ENCODE measurements around the gene PTGR3.

PTGR3 gene

GRCh38 chr18:75214766-75215510 is 6.0 kb upstream of the PTGR3 start:
- no peak for DNase-seq (ENCODE audit: low spot score)

- DNase-seq (ENCODE audit: low spot score): no peak
These were observed 5.4 kb upstream of the PTGR3 start for GRCh38 chr18:75214332-75214690.

DNA sequence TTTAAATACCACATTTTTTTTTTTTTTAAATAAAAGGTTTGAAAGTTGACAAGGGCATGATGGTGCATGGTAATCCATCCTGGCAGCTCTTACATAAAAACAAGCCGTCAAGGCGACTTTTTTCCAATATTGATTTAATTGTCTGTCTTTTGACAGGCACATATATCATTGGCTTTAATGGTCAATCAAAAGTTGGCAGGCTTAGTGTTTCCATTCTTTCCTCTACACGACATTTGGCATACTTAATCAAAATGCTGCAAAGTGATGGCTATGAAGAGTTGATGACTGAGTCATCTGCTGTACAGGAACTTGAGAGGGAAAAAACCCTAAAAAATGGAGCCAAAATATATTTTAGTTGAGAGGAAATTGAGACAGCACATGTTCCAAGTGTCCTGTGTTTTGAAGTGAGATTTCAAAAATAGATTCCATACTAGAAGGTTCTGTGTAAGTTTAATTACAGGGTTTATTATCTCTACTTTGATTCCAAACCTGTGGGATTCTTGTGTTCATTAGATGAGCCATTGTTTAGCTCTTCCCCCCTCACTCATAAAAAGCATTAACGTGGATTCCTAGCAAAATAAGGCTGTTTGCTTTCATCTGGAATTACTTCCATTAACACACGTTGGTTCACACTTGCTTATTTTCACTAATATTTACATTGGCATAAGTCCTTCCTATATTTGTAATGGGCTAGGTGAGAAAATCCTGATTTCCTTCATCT is 4.8 kb upstream of the PTGR3 start:
- peak; percentile 30 for DNase-seq (ENCODE audit: low spot score)

DNA sequence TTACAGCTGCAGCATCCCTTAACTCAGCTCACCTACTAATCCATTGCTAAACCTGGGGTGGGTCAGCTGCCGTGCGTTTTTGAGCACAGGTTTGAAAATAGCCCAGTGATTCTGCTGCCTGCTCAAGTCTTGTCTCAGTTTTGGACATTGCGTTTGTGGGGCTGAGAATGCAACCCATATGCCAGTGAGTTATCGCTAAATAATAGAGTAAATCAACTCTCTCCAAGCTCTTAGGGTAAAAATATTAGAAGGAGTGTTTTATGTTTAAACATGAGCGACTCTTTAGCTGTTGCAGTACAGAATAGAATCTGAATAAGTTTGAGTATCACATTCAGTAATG is 3.8 kb upstream of the PTGR3 start:
- no peak for DNase-seq (ENCODE audit: low spot score)

- no peak for DNase-seq (ENCODE audit: low spot score)
These were observed 3.2 kb upstream of the PTGR3 start for GRCh38 chr18:75211953-75212750.

GRCh38 chr18:75211626-75211952 is 2.6 kb upstream of the PTGR3 start:
- DNase-seq (ENCODE audit: low spot score): no peak

DNA sequence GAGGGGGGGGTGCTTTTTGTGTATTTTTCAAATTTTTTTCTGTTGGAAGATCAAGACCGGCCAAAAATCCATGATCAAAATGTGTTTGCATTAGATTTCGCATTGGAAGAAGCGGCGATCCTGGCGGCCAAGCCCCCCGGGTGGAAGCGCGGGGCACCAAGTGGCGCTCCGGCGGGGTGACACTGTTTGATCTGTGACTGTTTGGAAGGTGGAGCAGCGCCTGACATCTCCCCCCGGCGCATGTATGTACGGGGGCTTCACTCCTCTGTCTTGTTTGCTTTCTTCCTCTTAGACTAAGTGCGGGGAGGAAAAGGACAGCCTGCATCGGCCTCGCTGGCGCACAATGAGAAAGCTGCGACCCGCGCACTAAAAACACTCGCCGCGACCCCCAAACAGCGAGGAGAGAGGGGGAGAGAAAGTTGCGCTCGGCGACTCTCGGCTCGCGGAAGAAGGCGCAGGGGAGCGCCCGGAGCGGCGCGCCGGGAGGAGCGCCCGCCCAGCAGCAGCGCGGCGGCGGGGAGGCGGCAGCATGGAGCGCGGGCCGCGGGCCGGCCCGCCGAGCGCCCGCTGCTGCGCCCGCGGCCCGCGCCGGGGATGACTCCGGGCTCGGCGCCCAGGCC is 2.2 kb upstream of the PTGR3 start:
- DNase-seq (ENCODE audit: low spot score): no peak

DNA sequence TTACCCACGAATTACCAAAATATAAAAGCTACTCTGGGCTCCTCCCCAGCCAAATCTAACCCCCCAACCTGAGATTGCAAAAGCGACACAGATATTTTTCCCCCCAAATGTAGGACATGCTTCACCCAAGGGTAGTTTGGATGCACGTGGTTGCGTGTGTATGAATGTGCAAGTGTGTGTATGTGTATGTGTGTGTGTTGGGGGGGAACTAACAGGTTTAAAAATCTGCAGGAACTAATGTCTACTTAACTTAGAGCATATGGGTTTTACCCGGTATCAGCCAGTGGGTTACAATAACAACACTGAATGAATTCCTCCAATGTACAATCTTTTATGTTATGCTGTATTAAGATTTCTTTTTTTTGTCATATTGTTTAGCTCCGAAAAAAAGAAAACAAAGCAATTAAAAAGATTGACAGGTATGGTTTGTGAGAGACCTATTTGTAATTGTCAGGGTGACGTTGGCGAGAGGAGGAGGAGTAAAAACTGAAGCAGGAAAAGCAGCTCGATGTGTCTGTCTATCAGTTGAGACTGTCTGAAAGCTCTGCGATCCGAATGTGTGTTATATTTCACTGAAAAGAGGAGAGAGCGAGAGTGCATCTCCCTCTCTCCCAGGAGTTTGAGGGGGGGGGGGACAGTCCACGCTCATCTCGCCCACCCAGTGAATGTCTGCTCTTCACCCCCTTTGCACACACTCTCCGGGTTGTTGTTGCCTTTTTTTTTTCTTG is 1.5 kb upstream of the PTGR3 start, which contains the start of gene TSHZ1:
Gene TSHZ1, plus strand, starts transcription at position 524 of the 728 bp plus-strand sequence. CDS start 1,080 bp downstream, outside the sequence.
- peak; percentile 71 for DNase-seq (ENCODE audit: low spot score)

GRCh38 chr18:75209951-75210258 is 966 bp upstream of the PTGR3 start:
- no peak for DNase-seq (ENCODE audit: low spot score)

DNA sequence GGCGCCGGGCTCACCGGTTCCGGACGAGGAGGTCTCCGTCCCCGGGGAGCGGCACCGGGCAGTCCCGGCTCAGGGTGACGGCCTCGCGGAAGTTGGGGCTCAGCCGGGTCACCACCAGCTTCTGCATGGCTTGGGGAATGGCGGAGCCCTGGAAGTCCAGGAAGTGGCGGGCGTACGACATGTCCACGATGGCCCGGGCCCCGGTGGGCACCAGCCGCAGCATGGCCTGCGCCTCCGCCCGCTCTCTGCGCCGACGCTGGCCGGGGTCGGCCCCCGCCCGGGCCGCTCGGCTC is 157 bp downstream of the PTGR3 start:
- DNase-seq (ENCODE audit: low spot score): no peak

DNA sequence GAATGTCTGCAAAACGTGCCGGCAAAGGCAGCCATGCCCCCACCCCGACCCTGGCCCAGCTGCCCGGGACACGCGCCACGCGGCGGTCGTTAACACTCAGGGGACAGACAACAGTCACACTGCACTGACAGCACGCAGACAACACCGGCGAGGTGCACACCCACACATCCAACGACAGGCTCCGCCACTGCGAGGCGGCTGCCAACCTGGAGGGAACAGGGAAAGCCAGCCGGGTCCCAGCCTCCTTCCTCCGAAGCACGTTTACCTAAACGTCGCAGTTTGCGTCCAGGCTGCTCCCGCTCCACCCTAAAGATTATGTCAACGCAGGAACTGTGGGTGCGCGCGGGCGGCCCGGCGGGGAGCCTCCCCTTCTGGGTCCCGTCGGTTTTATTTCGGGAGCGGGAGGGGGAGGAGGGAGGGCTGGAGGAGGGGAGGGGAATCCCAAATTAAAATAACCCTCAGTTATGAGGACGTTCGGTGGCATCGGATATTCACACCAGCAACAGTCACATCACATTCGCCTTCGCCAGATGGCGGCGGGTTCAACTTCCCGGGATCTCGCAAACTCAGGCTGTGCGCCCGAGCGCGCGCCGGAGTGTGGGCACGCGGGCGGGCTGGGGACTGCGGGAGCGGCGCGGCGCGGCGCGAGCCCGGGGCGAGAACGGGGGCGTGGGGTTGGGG is 644 bp downstream of the PTGR3 start:
- DNase-seq (ENCODE audit: low spot score): peak; percentile 38

GRCh38 chr18:75207310-75208154 is 1.4 kb downstream of the PTGR3 start:
- no peak for DNase-seq (ENCODE audit: low spot score)

DNA sequence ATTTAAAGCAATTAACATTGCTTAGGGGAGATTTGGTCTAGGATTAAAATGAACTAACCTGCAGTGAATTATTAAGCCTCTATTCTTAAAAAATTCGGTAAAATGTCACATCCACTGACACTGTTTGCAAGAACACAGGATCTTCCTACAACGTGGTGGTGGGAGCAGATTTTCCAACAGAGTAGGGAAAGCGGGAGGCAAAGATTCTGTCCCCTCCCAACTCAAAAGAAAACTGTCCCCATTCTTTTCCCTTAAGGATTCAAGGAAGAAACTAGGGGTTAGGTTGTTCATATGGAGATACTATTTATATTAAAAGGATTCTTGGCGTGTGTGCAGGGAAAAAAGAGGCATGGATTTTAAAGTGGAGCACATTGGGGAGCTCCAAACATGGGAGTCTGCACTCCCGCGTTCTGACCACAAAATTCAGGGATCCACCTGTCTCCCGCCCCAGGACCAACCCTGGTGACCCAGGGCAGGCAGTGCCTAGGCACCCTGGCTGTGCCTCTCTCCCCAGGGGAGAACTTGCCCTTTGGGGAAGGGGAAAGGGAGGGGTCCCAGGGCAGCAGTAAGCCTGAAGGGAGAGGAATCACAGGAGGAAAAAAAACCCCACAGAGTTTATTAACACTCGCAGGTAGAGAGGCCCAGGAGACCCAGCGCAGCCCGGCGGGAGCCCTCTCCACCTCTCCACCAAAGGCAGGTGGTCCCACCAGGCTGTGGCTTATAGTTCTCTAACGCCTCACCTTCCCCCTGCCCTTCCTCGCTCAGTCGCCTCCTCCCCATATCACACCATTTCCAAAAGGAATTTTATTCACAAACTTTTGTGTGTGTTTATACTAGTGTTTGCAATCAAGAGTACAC is 2.3 kb downstream of the PTGR3 start:
- DNase-seq (ENCODE audit: low spot score): no peak

- no peak for DNase-seq (ENCODE audit: low spot score)
These were observed 3.3 kb downstream of the PTGR3 start for GRCh38 chr18:75205514-75206132.

DNA sequence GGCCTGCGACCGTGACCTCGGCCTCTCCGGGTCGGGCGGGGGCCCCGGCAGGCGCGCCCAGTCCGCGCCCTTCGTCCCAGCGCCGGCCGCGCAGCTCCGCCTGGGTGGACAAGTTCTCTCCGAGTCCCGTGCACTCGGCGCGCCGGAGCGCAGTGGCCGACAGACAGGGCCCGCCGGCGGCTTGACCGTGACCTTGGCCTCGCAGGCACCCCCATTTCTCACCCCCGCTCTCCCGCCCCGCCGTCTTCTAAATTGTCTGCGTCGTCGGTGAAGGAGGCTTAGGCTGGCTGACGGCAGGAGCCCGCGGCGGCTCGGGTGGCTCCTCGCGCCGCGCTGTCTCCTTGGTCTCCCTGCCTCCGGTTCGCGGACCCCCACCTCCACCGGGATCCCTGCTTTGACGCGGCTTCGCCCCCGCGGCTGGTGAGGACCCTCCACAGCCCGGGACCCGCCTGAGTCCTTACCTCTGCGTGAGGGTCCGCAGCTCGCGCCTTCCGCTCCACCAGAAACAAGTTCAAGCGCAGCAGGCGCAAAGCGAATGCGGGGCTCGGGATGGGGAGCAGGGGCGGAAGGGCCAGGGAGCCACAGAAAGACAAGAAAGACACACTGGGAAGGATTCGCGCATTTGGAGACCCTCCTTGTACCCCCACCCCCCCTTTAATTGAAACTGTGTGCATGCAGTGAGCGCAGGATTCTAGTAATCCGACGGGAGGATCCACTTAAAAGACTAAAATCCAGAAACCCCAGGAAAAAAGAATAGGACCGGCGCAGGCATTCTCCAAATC is 4.0 kb downstream of the PTGR3 start:
- peak; percentile 26 for DNase-seq (ENCODE audit: low spot score)

GRCh38 chr18:75204269-75204731 is 4.6 kb downstream of the PTGR3 start:
- DNase-seq (ENCODE audit: low spot score): no peak

DNA sequence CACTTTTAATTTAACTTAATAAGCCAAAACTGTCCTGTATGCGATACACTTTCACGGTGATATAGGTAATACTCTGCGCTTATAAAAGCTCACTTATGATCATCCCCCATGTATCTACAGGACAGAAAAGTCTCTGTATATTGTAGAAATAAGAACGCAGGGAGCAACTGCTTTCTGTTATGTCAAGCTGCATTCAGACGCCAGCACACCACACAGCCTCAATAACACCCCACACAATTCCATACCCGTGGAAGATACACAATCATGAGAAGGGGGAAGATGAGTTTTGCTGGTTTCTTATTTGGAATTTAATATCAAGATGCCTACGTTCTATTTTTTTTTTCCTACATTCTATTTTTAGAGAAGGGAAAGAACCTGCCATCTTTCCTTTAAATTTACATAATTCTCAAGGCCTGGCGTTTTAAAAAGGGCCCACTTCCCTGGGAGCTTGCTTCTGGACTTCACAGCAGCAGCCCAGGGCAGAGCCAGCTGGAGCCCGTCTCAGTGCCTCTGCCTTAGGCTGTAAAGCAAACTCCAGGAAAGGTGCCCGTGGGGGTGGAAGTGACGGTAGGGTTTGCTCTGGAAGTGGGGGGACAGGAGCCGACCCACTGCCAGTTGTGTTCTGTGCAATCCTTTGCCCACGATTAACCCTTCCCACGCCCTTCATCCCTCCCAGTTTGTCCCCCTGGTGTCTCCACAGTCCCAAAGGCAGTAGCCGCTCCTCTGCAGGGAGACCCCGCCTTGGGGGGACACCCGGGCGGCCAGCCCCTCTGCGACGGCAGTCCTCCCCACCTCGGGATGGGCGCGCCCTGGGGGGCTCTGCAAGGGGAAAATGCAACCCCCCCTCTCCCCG is 5.3 kb downstream of the PTGR3 start:
- no peak for DNase-seq (ENCODE audit: low spot score)

Measured in kidney capillary endothelial cell (primary cell).